Left lung (tissue), 10 donors: ENCODE measurements around the gene GSK3B. TPM values are rescaled to one million over a fixed set of nuclear protein-coding genes. Genes with fewer than 3 reads are reported as not detected.

Experiments used
- ATAC-seq: fragments of 200-7000 bp; cut with Tn5 transposase; one replicate; pipeline ENCODE4 v1.9.1; 2020; ENCODE audit warnings: moderate library complexity
- DNase-seq, 4 donors: peaks; one replicate each; pipeline ENCODE4 v3.0.0-alpha.2; 2013 to 2020
- H3K27ac ChIP-seq, 2 donors: fragments of 200-600 bp; sonication (generic) in 1 of 2; one replicate each; pipeline versions ENCODE4 v1.5.0 to v1.8.0; 2020 to 2021
- H3K27me3 ChIP-seq, 2 donors: fragments of 200-600 bp; sonication (generic) in 1 of 2; one replicate each; pipeline versions ENCODE4 v1.5.0 to v1.8.0; 2020 to 2021
- H3K36me3 ChIP-seq, 2 donors: fragments of 200-600 bp; sonication (generic) in 1 of 2; one replicate each; pipeline versions ENCODE4 v1.5.0 to v1.8.0; 2020 to 2021
- H3K4me1 ChIP-seq, 2 donors: fragments of 200-600 bp; one replicate each; pipeline ENCODE4 v1.8.0; 2021
- H3K4me3 ChIP-seq, 2 donors: fragments of 200-600 bp; sonication (generic) in 1 of 2; one replicate each; pipeline versions ENCODE4 v1.5.0 to v1.8.0; 2020 to 2021; ENCODE audit warnings: mild to moderate bottlenecking in 1 of 2
- H3K9me3 ChIP-seq, 2 donors: fragments of 200-600 bp; sonication (generic) in 1 of 2; one replicate each; pipeline versions ENCODE4 v1.5.0 to v1.8.0; 2020 to 2021
- intact Hi-C, 2 donors: fragments of 100-400 bp; cut with DNase I; formaldehyde crosslinking; loops; one replicate each; pipeline versions ENCODE4 v1.11.2 to v1.14.2; 2022
- polyA plus RNA-seq, 6 donors: library from polyadenylated mRNA; unstranded; fragments of 120-200 nt; gene quantifications; one replicate each; pipeline ENCODE4 v1.2.1, GENCODE V29; 2013; ENCODE audit not compliant: insufficient read length in 6 of 6
- total RNA-seq, 2 donors: library from RNA; stranded (reverse); fragmentation: NEBNext Ultra II Directional; extraction: Animal tissue kit (Norgen Biotek cat#: 25700); gene quantifications; one replicate each; pipeline ENCODE4 v1.2.1, GENCODE V29; 2021
- TF ChIP-seq, protein P1 (sequence below), 2 donors: fragments of 200-600 bp; sonication (generic) in 1 of 2; IDR thresholded peaks; one replicate each; pipeline versions ENCODE4 v1.5.0 to v1.8.0; 2021; ENCODE audit warnings: antibody characterized with exemption in 2 of 2
- donor health status: DM: no; HTN: yes; CAD: no.
- donor health status: DM: no; HTN: no; CAD: no.

GSK3B gene
- total and polyA plus RNA-seq, 8 donors: 39.2 to 53.0 (median 42.4) TPM

DNA sequence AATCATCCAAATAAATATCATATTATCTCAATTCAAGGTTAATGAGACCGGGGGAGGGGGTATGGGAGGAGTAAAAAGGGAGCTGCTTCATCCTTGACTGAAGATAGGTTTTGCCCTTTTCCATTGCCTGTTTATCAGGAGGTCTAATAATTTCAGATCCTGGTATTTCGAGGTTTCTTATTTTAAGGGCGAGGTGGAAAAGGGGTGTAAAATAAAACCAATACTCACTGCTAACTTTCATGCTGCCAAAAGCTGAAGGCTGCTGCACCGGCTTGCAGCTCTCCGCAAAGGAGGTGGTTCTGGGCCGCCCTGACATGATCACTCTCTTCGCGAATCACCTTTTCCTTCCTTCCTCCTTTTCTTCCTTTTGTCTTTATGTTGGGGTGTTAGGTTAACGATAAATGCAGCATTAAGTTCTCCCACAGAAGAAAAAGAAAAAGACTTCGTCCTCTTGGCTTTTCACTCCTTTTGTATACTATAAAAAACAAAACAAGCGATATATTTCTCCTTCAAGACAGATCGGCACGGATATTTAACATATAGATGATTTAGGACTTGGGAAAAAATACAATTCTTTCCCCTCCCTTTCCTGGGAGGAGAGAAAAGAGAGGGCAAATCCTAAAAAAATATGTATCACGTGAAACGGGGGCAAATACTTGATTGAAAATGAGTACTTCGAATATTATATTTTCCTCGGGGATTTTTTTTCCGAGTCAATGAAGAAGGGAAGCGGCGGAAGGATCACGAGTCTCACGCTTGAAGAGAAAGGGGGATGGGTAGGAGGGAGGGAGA, 932 bp downstream of the GSK3B start:
- Histone ChIP-seq H3K4me3 (peak overlapping the region; percentile 70 to 75), H3K27ac (peak overlapping the region; percentile 100), H3K36me3 (no peaks in the 10 kb centered on the region), H3K4me1 (peaks cover 20 to 61% of the 10 kb centered on the region in 2 donors), H3K27me3 (no peaks in the 10 kb centered on the region), H3K9me3 (no peaks in the 10 kb centered on the region)
- TF ChIP-seq, protein P1, sequence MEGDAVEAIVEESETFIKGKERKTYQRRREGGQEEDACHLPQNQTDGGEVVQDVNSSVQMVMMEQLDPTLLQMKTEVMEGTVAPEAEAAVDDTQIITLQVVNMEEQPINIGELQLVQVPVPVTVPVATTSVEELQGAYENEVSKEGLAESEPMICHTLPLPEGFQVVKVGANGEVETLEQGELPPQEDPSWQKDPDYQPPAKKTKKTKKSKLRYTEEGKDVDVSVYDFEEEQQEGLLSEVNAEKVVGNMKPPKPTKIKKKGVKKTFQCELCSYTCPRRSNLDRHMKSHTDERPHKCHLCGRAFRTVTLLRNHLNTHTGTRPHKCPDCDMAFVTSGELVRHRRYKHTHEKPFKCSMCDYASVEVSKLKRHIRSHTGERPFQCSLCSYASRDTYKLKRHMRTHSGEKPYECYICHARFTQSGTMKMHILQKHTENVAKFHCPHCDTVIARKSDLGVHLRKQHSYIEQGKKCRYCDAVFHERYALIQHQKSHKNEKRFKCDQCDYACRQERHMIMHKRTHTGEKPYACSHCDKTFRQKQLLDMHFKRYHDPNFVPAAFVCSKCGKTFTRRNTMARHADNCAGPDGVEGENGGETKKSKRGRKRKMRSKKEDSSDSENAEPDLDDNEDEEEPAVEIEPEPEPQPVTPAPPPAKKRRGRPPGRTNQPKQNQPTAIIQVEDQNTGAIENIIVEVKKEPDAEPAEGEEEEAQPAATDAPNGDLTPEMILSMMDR (IDR thresholded peaks at IDR 0.05): no peak
- DNase-seq (peak in 1 of 4 donors; percentile 89), ATAC-seq (no peak)
- intact Hi-C loops: no loop called here

GRCh38 chr3:120092474-120092873, 1.8 kb downstream of the GSK3B start:
- TF ChIP-seq, protein P1 (IDR thresholded peaks at IDR 0.05): no peak
- DNase-seq: no peak
- H3K4me1 ChIP-seq: peaks cover 20 to 57% of the 10 kb centered on the region in 2 donors
- no peaks in the 10 kb centered on the region for H3K27me3 ChIP-seq
- H3K4me3 ChIP-seq: peak overlapping the region; percentile 70 to 75
- no peak for ATAC-seq
- intact Hi-C loops: no loop called here
- no peaks in the 10 kb centered on the region for H3K36me3 ChIP-seq
- H3K9me3 ChIP-seq: no peaks in the 10 kb centered on the region
- peak overlapping the region in 1 of 2 donors; percentile 100 for H3K27ac ChIP-seq

- no peak for ATAC-seq
- TF ChIP-seq, protein P1 (IDR thresholded peaks at IDR 0.05): no peak
- Histone ChIP-seq H3K27me3 (no peaks in the 10 kb centered on the region), H3K27ac (no peak overlapping the region), H3K36me3 (no peaks in the 10 kb centered on the region), H3K4me3 (peak overlapping the region in 1 of 2 donors; percentile 75), H3K4me1 (peaks cover 15 to 55% of the 10 kb centered on the region in 2 donors), H3K9me3 (no peaks in the 10 kb centered on the region)
- intact Hi-C loops: no loop called here
- no peak for DNase-seq
Measured at GRCh38 chr3:120090422-120090821, 3.8 kb downstream of the GSK3B start.

DNA sequence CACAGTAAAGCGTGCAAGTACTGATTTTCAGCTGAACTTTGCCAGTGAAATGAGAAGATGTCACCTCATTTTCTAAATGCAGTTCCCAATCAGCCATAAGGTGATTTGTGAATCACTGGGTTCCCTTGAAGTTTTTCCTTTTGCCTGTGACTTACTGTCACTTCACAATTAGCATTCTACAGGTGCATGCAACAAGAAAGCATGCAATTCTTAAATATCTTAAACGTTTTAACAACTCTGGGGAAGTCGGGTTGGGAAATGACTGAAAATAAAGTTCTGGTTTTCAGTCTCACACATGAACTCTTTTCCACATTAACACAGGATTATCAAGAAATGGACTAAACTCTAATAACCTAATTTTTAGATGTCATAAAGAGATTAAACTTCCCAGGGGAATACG, 5.2 kb downstream of the GSK3B start:
- TF ChIP-seq, protein P1 (IDR thresholded peaks at IDR 0.05): no peak
- Histone ChIP-seq H3K36me3 (no peaks in the 10 kb centered on the region), H3K4me3 (no peak overlapping the region), H3K27me3 (no peaks in the 10 kb centered on the region), H3K9me3 (no peaks in the 10 kb centered on the region), H3K27ac (no peak overlapping the region), H3K4me1 (peaks cover 15 to 65% of the 10 kb centered on the region in 2 donors)
- DNase-seq (no peak), ATAC-seq (no peak)
- intact Hi-C loops: no loop called here

GRCh38 chr3:120088622-120089021, 5.6 kb downstream of the GSK3B start:
- Histone ChIP-seq H3K4me3 (no peak overlapping the region), H3K27me3 (no peaks in the 10 kb centered on the region), H3K27ac (no peak overlapping the region), H3K36me3 (no peaks in the 10 kb centered on the region), H3K9me3 (no peaks in the 10 kb centered on the region), H3K4me1 (peaks cover 15 to 70% of the 10 kb centered on the region in 2 donors)
- TF ChIP-seq, protein P1 (IDR thresholded peaks at IDR 0.05): no peak
- ATAC-seq (no peak), DNase-seq (no peak)
- intact Hi-C loops: no loop called here
